Keratinocyte (primary cell): ENCODE data around the gene SLC34A1. TPM values are rescaled to one million over a fixed set of nuclear protein-coding genes. Genes with fewer than 3 reads are reported as not detected.

Source experiments
- DNase-seq: peaks from one replicate; pipeline ENCODE4 v3.0.0-alpha.2; 2011; ENCODE audit warnings: low read depth, missing footprints, low spot score
- FAIRE-seq: peaks from 2 replicates; lab custom pipeline; 2011; peaks lifted over from hg19 to GRCh38; lab: Jason Lieb, UNC
- H2AFZ ChIP-seq: 2 replicates; pipeline ENCODE4 v1.6.0; 2012; ENCODE audit warnings: low read length, control low read depth, inconsistent platforms; ENCODE audit not compliant: control insufficient read depth
- H3K27ac ChIP-seq: 2 replicates; pipeline ENCODE4 v1.5.1; 2011; ENCODE audit warnings: low read length; ENCODE audit not compliant: control insufficient read depth, insufficient read depth
- H3K27me3 ChIP-seq: 3 replicates; pipeline ENCODE4 v1.6.0; 2011; ENCODE audit warnings: low read length; ENCODE audit not compliant: control insufficient read depth, insufficient read depth; ENCODE audit errors: extremely low read depth
- H3K36me3 ChIP-seq, 2 experiments: 2 replicates in 1 of 2; 3 replicates in 1 of 2; pipeline ENCODE4 v1.5.1; 2011; ENCODE audit warnings: low read length in 2 of 2, mild to moderate bottlenecking in 1 of 2; ENCODE audit not compliant: control insufficient read depth in 2 of 2, insufficient read depth in 2 of 2; ENCODE audit errors: extremely low read depth in 1 of 2
- H3K4me1 ChIP-seq: 3 replicates; pipeline ENCODE4 v1.5.1; 2011; ENCODE audit warnings: low read length; ENCODE audit not compliant: control insufficient read depth, insufficient read depth; ENCODE audit errors: extremely low read depth
- H3K4me2 ChIP-seq: 3 replicates; pipeline ENCODE4 v1.6.0; 2011; ENCODE audit warnings: low read depth, low read length; ENCODE audit not compliant: control insufficient read depth, insufficient read depth; ENCODE audit errors: extremely low read depth
- H3K4me3 ChIP-seq, 3 experiments: fragments of 200-600 bp in 1 of 3; sonication (generic) in 1 of 3; 2 replicates in 2 of 3; 3 replicates in 1 of 3; pipeline ENCODE4 v1.5.1; 2011 to 2016; ENCODE audit warnings: low read length in 3 of 3, mild to moderate bottlenecking in 3 of 3, control low read depth in 2 of 3, inconsistent platforms in 1 of 3, low read depth in 1 of 3, mixed read lengths in 1 of 3, mixed run types in 1 of 3, moderate library complexity in 1 of 3; ENCODE audit not compliant: control insufficient read depth in 2 of 3, insufficient read depth in 2 of 3; ENCODE audit errors: extremely low read depth in 1 of 3
- H3K79me2 ChIP-seq: 2 replicates; pipeline ENCODE4 v1.6.0; 2012; ENCODE audit warnings: low read length; ENCODE audit not compliant: control insufficient read depth, insufficient read depth
- H3K9ac ChIP-seq: 3 replicates; pipeline ENCODE4 v1.6.0; 2011; ENCODE audit warnings: low read length; ENCODE audit not compliant: control insufficient read depth, insufficient read depth; ENCODE audit errors: extremely low read depth
- H3K9me1 ChIP-seq: 3 replicates; pipeline ENCODE4 v1.6.0; 2011; ENCODE audit warnings: low read length; ENCODE audit not compliant: control insufficient read depth, insufficient read depth; ENCODE audit errors: extremely low read depth
- H3K9me3 ChIP-seq: 2 replicates; pipeline ENCODE4 v1.5.1; 2012; ENCODE audit warnings: low read depth, low read length; ENCODE audit not compliant: control insufficient read depth
- H4K20me1 ChIP-seq: 3 replicates; pipeline ENCODE4 v1.6.0; 2011; ENCODE audit warnings: low read length; ENCODE audit not compliant: control insufficient read depth, insufficient read depth; ENCODE audit errors: extremely low read depth
- CTCF ChIP-seq, 3 experiments: IDR thresholded peaks in 1 of 3; conservative IDR thresholded peaks in 1 of 3; optimal IDR thresholded peaks in 1 of 3; 2 replicates in 2 of 3; 3 replicates in 1 of 3; pipeline versions ENCODE3 to v1.5.1; 2011; ENCODE audit warnings: low read length in 3 of 3, mild to moderate bottlenecking in 3 of 3, moderate library complexity in 2 of 3, control low read depth in 1 of 3, inconsistent platforms in 1 of 3; ENCODE audit not compliant: insufficient read depth in 2 of 3; ENCODE audit errors: extremely low read depth in 1 of 3
- EZH2 ChIP-seq: IDR thresholded peaks from one replicate; pipeline ENCODE4 v1.6.1; 2012; ENCODE audit warnings: inconsistent platforms, mild to moderate bottlenecking, low read length, moderate library complexity
- dilution Hi-C: fragments of 300-500 bp; cut with MboI; formaldehyde crosslinking; loops from one replicate; pipeline ENCODE4 v1.7.0; 2020; ENCODE audit warnings: low sequenced_read_pairs; ENCODE audit not compliant: extremely low pct_ligation_motif_present
- polyA plus RNA-seq, 5 experiments: library from polyadenylated mRNA; depleted of rRNA in 3 of 5; stranded (reverse) in 3 of 5; stranded (forward) in 1 of 5; unstranded in 1 of 5; fragments of >200 nt; gene quantifications; 1 replicate in 1 of 5; 2 replicates in 3 of 5; 3 replicates in 1 of 5; pipeline versions ENCODE4 v1.2.1 to v1.2.3, GENCODE V29; 2011 to 2012; ENCODE audit warnings: missing spikeins in 2 of 5, low read depth in 1 of 5, low replicate concordance in 1 of 5

The SLC34A1 gene
- polyA plus RNA-seq, 1 donor (not counting 4 experiments of a cell fraction or from before 2014, with no cell fraction given): 0.07 TPM

GRCh38 chr5:177396078-177396477 lies 11.8 kb downstream of the SLC34A1 start:
- H3K4me1 ChIP-seq: no peaks in the 10 kb centered on the region
- FAIRE-seq: no peak
- no peak for DNase-seq
- H3K27ac ChIP-seq: no peak overlapping the region
- TF ChIP-seq CTCF (optimal IDR thresholded peaks at IDR 0.05 in 1 of 3, IDR thresholded peaks at IDR 0.05 in 1 of 3, conservative IDR thresholded peaks at IDR 0.05 in 1 of 3; ENCODE audit: extremely low read depth in 1 of 3, insufficient read depth in 2 of 3, low read length in 3 of 3) (no peak), EZH2 (no peak)
- no peaks in the 10 kb centered on the region for H3K36me3 ChIP-seq
- no peaks in the 10 kb centered on the region for H3K27me3 ChIP-seq
- H3K9ac ChIP-seq: no peak overlapping the region
- H3K4me2 ChIP-seq: no peak overlapping the region
- no peaks in the 10 kb centered on the region for H4K20me1 ChIP-seq
- no peaks in the 10 kb centered on the region for H3K79me2 ChIP-seq
- H3K4me3 ChIP-seq: no peak overlapping the region
- H2AFZ ChIP-seq: no peak overlapping the region
- H3K9me1 ChIP-seq: no peaks in the 10 kb centered on the region
- no peaks in the 10 kb centered on the region for H3K9me3 ChIP-seq
- dilution Hi-C loops: no loop called here

DNA sequence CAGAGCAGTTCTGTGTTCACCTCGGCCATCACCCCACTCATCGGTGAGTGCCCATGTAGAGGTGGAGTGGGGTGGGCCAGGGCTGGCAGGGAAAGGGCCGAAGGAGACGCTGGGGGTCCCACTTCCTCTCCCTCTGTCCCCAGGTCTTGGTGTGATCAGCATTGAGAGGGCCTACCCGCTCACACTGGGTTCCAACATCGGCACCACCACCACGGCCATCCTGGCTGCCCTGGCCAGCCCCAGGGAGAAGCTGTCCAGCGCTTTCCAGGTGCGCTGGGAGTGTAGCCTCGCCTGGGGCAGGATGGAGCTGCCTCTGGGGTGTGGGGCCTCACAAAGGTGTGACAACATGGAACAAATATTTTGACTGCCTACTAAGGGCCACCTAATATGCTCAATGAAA lies 12.6 kb downstream of the SLC34A1 start:
- no peak overlapping the region for H2AFZ ChIP-seq
- no peaks in the 10 kb centered on the region for H3K9me3 ChIP-seq
- H3K9me1 ChIP-seq: no peaks in the 10 kb centered on the region
- no peak overlapping the region for H3K4me3 ChIP-seq
- no peak for FAIRE-seq
- no peaks in the 10 kb centered on the region for H3K4me1 ChIP-seq
- no peaks in the 10 kb centered on the region for H3K36me3 ChIP-seq
- no peaks in the 10 kb centered on the region for H3K27me3 ChIP-seq
- no peaks in the 10 kb centered on the region for H3K79me2 ChIP-seq
- no peak overlapping the region for H3K27ac ChIP-seq
- TF ChIP-seq EZH2: no peak
- TF ChIP-seq CTCF (optimal IDR thresholded peaks at IDR 0.05 in 1 of 3, IDR thresholded peaks at IDR 0.05 in 1 of 3, conservative IDR thresholded peaks at IDR 0.05 in 1 of 3; ENCODE audit: extremely low read depth in 1 of 3, insufficient read depth in 2 of 3, low read length in 3 of 3): no peak
- H3K4me2 ChIP-seq: no peak overlapping the region
- no peak for DNase-seq
- dilution Hi-C loops: no loop called here
- no peaks in the 10 kb centered on the region for H4K20me1 ChIP-seq
- no peak overlapping the region for H3K9ac ChIP-seq
